GM19468 (cell line): Measurements from ENCODE around the gene MATR3.
A peak's percentile ranks its signal among the peaks of the same experiment; 100 is the strongest.

Source experiments
- ATAC-seq: cut with Tn5 transposase; IDR thresholded peaks from one replicate; pipeline ENCODE4 v1.9.1; 2021; ENCODE audit warnings: mild to moderate bottlenecking, moderate library complexity, moderate number of reproducible peaks; ENCODE audit not compliant: unreplicated experiment; ENCODE audit errors: extremely low read depth

The MATR3 gene

DNA sequence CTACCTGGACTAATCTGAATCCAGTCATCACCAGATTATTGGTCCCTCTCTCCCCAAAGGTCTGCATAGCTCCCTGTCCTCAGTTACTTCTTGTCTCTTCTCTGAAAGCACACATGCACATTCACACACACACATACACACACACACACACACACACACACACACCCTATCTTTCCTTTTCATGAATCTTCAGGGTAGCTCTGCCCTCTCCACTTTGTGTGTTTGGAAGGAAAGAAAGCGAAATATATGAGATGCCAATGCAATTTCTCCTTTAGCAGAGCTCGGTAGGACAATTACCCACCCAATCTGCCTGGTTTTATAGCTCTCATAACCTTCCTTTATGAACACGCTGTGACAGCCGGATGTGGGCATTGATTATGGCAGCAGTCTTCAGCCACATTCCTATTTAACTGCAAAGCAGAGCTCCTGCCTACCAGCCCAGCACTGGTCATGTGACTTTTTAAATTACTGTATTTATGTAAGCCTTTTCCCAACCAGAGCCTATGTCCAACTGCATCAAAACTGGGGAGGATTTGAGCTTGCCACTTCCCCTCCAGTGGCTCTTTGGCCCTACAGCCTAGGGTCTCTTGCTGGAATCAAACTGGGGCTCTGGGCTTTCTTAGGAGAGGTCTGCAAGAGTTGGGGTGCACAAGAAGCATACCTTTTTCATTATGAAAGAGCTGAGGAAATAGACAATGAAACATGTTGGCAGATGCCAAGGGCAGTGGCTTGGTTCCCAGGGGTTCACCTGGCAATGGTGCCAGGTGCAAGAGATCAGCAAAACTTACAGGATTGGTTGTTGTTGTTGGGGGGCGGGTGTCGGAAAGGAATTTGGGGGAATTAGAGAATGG is 20.8 kb upstream of the MATR3 start:
- ATAC-seq, result no peak

GRCh38 chr5:139273322-139273571 is 20.3 kb upstream of the MATR3 start:
- no peak for ATAC-seq

DNA sequence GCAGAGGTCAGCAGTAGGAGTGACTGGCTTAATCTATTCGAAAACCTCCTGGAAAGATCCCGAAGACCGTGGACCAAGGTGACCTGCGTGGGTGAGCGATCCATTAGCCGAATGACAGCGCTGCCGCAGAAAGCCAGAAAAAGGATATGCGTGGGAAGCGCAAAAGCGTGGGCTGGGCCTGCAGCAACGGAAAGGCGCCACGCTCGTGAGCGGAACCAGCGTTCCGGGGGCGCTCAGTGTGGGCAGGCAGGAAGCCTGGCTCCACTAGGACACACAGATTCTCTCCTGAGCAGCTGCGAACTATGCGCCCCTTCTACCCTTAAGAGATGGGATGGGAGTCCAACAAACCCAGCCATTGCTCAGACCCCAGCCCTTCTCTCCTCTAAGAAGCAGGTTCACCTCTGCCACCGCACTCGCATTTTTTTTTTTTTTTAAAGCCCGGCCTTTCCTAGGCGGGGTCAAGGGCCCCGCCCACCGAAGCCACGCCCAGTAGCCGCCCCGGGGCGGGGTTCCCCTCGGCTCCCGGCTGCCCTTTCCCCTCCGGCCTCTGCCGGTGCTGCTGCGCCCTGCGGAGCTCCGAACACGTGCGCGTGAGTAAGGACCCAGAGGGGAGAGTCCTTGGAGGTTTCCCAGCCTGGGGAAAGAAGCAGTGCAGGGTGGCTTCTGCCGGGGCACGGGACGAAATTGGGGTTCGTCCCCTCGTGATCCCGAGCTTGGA is 19.8 kb upstream of the MATR3 start:
- ATAC-seq, result peak; percentile 81

DNA sequence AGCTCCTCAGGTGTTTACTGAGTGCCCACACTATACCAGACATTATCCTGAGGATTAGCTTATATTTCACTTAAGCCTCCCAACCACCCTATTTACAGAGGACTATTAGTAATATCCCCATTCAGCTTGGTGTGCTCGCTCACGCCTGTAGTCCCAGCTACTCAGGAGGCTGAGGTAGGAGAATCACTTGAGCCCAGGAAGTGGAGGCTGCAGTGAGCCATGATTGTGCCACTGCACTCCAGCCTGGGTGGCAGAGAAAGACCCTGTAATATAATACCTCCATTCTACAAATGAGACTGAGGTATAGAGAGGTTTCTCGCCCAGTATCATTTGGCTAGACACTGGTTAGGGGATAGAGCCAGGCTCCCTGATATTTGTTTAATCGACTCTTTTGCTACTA is 18.0 kb upstream of the MATR3 start:
- no peak for ATAC-seq

- ATAC-seq, result no peak
Measured at GRCh38 chr5:139275956-139276355, 17.6 kb upstream of the MATR3 start.

- no peak for ATAC-seq
Measured at GRCh38 chr5:139276426-139276825, 17.1 kb upstream of the MATR3 start.

DNA sequence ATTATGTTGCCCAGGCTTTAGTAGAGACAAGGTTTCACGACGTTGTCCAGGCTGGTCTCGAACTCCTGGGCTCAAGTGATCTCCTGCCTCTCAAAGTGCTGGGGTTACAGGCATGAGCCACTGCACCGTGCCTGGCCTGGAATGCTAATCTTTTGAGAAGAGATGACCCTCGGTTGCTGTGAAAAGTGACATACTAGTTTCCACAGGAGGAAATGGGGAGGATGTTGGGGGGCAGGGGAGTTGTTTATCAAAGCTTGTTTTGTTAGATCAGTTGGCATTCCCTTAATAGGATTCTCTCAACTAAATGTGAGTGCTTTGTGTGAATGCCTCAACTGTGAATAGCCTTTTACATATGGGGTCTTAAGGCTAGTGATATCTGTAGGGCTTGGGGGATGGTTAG is 16.4 kb upstream of the MATR3 start:
- ATAC-seq, result no peak

GRCh38 chr5:139278540-139279274 is 14.8 kb upstream of the MATR3 start:
- no peak for ATAC-seq

DNA sequence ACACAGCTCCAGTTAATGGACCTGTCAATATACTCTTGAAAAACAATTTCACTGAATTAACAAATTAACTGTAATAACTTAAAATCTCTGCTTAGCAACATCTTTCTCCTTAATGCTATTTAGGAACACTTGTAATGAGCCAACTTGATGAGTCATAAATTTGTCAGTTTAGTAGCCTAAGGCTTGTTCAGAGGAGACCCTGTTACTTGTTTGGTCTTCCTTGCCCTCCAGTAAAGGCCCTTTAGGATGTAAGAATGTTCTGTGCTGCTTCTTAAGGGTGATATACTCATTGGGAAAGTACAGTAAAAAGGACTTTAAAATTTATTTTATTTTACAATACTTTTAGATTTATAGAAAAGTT is 11.4 kb upstream of the MATR3 start:
- no peak for ATAC-seq

DNA sequence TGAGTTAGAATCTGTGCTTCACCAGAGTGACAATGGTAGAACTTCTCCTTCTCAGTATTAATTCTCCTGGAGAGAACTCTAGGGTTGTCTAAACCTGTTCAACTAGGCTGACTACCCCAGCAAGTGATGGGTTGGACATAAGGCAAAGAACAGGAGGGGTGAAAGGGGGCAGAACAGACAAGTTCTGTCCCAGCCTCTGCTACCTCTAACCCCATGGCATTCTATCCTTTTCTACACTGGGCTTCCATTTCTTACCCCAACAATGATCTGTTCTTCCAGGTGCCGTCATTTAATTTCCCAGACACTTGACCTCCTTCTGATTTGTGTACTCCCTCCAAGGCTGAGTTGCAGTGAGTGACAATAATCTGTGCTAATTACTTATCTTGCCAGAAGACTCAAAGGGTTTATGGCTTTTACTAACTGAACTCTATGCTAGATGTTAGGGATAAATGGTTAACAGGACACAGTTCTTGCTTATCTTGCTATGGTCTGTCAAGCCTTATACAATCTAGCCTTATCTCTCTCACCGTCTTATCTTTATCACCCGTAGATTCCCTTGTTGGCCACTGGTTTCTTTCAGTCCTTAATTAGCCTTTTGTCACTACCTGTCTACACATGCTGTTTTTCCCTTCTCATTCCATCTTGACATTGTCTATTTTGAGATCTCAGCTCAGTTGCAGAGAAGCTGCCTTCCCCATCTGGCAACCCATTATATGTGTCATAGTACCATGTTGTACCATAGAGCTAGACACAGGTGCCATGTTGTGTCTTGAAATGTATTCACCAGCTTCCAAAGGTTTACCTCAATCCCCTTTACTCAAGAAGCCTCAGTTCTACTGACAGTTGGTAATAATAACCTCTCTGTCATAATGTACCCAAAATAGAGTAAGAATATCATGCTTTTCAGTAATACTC is 10.0 kb upstream of the MATR3 start:
- ATAC-seq, result no peak

DNA sequence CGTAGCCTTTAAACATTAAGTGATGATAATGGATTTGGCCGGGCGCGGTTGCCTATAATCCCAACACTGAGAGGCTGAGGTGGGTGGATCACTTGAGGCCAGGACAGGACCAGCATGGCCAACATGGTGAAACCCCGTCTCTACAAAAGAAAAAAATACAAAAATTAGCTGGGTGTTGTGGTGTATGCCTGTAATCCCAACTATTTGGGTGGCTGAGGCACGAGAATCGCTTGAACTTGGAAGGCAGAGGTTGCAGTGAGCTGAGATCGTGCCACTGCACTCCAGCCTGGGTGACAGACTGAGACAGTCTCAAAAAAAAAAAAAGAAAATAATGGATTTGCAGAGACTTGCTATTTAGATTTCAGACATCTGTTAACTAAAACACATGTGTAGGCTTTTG is 9.2 kb upstream of the MATR3 start:
- no peak for ATAC-seq

DNA sequence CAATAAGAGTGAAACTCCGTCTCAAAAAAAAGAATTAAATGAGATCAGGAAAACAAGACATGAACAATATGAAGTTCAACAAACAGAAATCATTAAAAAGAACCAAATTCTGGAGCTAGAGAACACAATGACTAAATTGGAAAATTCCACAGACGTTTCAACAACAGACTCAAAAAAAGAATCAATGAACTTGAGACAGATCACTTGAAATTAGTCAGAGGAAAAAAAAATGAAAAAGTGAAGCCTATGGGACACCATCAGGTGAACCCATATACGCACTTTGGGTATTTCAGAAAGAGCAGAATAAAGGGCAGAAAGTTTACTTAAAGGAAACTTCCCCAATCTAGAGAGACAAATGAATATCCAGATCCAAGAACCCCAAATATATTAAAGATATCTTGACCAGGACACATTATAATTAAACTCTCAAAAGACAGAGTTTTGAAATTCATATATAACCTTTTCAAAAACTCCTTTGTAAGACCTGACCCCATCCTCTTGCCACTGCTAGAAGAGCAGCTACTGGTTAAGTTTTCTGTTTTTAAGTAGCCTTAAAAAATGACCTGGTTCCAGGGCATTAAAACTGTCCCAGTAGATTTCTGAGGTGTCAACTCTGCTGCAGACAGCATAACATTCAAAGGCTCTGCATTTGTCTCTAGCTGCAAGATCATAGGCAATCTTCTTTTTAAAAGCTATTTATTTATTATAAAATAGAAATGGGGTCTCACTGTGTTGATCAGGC is 7.7 kb upstream of the MATR3 start:
- ATAC-seq, result no peak

DNA sequence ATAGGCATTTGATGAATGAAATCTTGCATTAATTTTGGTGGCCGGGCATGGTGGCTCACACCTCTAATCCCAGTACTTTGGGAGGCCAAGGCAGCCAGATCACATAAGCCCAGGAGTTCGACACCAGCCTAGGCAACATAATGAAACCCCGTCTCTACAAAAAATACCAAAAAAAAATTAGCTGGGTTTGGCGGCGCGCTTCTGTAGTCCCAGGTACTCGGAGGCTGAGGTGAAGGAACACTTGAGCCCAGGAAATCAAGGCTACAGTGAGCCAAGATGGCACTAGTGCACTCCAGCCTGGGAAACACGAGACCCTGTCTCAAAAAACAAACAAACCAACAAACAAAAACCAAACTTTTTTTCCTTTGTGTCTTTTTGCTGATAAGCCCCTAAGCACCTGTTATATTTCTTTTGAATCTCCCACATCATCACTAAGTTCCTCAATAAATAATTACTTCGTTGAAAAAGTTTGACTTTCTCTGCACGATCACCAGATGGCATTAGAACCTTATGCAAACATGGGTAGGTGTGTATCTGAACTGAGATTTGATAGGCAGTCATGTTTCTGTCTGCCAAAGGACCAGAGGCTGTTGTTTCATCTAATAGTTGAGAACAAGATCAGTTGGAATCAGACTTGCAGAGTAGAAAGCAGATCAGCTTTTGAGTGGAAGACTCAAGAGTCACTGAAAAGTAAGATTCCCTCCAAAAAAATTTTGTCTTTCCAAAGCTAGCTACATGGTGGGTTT is 5.5 kb upstream of the MATR3 start:
- no peak for ATAC-seq

DNA sequence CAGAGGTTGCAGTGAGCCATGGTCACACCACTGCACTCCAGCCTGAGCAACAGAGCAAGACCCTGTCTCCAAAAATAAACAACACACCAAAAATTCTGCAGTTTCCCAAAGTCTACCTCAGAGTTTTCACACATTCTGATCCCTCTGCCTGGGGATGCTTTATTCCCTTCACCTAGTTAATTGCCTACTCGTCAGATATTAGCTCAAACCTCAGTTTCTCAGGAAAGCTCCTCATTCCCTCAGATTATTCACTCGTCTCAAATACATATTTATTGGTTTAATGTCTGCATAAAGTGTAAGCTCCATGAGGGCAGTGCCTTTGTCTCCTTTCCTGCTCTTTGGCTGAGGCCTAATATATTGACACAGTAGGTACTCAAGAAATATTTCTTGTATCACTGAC is 2.5 kb upstream of the MATR3 start:
- ATAC-seq, result no peak

GRCh38 chr5:139293202-139293506 is 386 bp upstream of the MATR3 start:
- ATAC-seq, result no peak

DNA sequence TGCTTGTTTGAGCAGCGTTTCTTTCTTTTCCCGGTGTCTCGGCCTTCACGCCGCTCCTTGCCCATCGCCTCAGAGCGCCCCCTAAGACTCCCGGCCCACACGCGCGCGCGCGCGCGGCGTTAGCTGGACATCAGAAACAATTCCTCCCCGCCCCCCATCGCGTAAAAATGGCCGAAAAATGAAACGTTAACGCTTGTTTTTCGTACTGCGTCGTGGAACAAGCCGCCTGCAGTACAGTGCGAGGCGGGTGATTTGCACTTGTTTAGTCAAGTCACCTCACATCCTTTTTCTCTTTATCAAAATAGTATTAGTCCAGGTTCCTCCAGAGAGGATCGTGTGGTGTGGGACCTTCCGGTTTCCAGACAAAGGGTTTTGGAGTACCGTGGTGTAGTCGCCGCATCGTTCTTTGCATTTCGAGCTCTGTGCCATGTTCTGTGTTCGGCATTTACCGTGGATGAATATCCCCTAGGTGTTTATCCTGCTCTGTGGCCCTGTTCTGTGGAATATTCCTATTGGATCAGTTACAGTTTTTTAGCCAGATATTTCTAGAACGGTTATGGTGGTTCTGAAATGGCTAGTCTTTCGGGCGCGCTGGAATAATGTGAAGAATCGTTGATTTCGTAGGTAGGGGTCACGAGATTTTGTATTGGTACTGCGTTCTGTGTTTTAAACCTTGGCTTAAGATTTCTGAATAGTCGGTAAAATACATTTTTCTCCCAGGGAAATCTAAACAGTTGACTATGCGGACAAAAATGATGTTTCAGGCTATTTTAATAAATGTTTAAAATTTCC is 1.0 kb downstream of the MATR3 start:
- no peak for ATAC-seq

DNA sequence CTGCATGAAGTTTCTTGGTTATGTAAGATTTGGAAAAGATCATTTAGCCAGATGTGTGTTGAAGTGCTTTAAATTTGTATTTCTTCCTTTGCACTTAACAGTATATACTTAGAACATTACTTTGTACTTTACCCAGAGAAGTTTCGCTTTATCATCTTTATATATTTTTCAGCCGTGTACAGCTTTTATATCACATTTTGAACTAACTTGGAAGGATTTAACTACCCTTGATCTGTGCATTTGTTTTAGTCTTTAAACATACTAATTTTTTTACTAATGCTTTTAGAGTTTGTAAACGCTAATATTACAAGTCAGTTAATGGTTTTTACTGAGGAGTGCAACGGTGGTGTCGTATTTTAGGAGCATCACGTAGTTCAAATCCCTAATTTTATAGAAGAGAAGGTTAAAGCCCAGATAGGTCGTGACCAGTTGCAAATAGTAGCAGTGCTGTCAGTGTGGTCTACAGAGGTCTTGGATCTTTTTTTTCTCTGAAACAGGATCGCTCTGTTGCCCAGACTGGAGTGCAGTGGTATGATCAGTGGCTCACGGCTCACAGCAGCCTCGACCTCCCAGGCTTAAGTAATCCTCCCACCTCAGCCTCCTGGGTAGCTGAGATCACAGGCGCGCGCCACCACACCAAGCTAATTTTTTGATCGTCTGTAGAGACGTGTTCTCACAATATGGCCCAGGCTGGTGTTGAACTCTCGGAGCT is 2.0 kb downstream of the MATR3 start:
- no peak for ATAC-seq

GRCh38 chr5:139296198-139296597 is 2.7 kb downstream of the MATR3 start:
- no peak for ATAC-seq
